ENCODE measurements around the gene TBC1D21.

TBC1D21 gene, protein sequence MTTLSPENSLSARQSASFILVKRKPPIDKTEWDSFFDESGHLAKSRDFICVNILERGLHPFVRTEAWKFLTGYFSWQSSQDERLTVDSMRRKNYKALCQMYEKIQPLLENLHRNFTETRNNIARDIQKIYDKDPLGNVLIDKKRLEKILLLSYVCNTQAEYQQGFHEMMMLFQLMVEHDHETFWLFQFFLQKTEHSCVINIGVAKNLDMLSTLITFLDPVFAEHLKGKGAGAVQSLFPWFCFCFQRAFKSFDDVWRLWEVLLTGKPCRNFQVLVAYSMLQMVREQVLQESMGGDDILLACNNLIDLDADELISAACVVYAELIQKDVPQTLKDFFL

DNA sequence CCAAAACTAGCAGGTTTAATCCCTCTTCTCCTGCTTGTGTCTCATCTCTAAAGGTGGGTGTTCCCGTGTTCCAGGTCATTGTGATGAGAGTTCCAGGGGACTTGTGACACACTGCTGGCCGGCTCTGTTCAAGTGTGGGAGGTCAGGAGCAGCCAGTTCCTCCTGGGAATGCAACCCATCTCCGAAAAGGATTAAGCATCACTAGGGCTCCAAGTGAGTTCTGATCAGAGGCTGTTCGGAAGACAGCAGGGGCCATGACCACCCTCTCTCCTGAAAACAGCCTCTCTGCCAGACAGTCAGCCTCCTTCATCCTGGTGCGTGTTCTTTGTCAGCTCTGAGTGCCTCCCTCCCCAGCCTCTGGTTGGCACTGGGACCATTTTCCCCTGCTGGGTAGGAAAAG is at the start of gene TBC1D21:
TSS of gene TBC1D21 (plus strand) at position 109 of the 400 bp plus-strand sequence. CDS start at position 255, 146 bp downstream.
- no peak for DNase-seq (ENCODE audit: low spot score)

DNA sequence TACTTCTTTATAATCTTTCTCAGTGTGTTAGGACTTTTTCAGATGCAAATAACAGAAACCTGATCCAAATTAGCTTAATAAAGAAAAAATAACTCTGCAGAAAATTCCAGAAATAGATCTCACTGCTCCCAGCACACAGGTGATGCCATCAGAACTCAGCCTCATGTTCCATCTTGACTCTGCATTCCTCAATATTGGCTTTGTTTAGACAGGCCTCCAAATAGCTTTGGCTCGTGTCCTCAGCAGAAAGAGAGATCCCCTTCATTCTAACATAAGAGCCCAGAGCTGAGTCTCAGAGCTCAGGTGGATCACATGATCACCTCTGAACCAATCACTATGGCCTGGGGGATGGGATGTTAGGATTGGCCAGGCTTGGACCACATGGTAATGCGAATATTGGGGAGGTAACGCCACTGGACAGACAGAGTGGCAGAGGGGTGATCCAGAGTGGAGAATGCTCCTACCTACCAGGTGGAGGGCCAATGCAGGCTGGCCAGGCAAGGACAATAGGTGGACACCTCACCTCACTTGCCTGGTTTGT is 46.6 kb upstream of the TBC1D21 start:
- no peak for DNase-seq (ENCODE audit: low spot score)

DNA sequence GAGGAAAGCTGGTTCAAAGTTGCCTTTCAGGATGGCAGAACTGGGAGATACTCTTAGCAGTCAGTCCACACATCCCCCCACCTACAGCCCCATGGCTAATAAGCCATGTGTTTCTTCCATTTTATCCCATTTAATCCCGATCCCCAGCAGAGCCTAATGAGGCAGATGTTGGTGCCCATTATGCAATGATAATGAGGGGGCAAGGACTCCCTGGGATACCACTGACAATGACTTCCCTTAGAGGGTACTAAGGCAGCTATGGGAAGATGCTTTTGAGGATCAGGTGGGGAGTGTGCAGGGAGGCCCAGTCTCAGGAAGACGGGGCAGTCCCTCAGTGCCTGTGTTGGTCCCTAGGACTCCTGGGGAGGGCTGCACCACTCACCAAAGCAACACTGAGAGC is 43.8 kb upstream of the TBC1D21 start:
- DNase-seq (ENCODE audit: low spot score), result no peak

DNA sequence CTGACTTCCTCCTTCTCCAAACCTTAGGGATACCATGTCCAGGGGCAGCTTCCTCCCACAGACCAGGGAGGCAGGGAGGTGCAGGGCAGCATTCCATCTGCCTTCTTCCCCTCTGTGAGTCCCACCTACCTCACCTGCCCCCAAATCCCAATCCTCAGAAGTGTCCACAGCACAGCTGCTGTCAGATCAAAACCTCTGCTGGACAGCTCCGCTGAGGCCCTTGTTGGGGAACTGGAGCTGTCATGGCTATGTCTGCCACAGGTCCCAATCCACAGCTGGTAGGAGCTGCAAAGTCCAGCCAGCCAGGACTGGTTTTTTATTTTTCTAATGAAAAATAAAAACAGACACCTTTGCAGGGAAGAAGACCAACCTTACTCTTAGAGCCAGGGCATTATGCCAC is 40.7 kb upstream of the TBC1D21 start:
- no peak for DNase-seq (ENCODE audit: low spot score)

DNA sequence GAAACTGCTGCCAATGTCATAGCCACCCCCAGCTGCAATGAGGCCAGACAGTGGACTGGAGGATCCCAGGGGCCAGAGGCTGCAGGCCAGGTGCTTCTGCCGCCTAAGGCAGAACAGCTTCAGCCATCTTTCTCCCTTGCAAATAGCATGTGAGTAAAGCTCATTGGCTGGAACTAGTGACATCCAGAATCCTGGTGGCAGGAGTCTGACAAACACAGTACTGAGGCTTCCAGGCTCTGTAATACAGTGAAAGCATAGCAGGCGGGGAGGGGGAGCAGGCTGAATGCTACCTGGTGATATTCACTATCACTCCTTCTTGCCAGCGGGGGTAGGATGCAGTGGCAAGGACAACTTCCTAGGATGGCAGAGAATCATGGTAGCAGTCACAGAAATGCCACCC is 36.5 kb upstream of the TBC1D21 start:
- no peak for DNase-seq (ENCODE audit: low spot score)

DNA sequence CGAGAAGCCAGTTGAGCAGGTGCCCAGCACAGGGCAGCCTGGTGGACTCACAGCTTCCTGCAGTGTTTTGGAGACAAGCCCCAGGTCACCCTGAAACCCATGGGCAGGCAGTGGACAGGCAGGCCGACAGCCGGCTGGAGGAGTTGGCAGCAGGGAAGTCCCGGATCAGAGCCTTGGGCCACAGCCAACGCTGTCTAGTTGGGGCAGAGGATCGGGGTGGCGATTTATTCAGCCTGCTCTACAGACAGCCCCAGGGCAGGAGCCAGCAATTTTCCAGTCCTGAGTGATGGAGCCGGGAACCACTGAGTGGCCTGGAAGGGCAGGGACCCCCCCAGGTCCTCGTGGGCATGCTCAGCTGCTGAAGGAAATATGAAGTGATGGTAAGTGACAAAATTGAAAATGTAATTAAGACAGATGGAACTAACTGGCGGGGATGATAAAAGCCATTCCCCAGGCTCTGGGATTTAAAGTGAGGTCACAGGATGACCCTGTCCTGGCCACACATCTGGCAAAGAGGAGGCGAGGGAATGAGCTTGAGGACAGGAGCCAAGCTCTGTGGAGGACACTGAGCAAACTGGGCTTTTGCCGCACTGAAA is 34.4 kb upstream of the TBC1D21 start:
- no peak for DNase-seq (ENCODE audit: low spot score)

DNA sequence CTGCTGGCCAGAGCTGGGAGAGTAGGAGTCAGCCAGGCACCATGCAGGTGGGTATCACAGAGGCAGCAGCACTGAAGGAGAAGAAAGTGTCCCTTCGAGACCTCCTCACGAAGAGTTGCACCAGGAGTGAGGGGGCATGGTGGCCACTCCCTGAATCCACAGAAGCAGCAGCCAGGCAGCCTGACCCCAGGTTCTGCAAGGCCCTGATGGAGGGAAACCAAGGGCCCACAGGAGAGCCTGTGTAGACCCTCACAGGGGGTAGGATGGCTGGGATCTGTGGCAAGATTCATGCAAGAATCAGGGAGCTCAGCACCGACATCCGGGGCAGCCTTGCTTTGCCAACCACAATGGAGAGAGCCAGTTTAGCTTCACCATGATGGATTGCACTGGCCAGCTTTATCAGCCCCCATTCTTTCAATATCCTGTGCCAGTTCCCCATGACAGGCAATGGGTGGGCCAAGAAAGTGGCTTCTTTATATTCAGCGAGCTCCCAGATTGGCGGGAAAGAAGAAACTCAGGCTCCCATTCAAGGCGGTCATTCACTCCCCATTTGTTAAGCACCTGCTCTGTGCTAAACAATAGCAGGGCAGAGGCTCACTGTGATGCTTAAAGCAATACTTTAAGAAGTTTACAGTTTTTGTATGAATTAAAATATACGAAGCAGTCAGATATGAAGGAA is 33.5 kb upstream of the TBC1D21 start:
- DNase-seq (ENCODE audit: low spot score), result no peak

DNA sequence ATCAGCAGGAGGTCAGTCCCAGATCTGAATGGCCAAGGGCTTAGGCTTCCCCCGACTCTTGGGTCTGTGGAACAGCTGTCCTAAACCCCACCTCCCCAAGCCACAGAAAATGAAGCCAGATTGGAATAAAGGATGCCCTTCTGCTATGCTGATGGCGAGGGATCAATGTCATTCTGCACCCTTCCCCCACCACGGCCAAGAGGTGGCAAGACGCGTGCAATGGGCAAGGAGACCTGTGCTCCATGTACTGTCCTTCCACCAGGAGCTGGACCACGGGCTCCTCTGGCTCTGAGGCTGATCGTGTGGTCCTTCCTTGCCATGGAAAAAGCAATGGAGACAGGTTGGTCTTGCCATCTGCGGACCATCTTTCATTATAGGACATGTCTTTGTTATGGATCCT is 32.6 kb upstream of the TBC1D21 start:
- no peak for DNase-seq (ENCODE audit: low spot score)

DNA sequence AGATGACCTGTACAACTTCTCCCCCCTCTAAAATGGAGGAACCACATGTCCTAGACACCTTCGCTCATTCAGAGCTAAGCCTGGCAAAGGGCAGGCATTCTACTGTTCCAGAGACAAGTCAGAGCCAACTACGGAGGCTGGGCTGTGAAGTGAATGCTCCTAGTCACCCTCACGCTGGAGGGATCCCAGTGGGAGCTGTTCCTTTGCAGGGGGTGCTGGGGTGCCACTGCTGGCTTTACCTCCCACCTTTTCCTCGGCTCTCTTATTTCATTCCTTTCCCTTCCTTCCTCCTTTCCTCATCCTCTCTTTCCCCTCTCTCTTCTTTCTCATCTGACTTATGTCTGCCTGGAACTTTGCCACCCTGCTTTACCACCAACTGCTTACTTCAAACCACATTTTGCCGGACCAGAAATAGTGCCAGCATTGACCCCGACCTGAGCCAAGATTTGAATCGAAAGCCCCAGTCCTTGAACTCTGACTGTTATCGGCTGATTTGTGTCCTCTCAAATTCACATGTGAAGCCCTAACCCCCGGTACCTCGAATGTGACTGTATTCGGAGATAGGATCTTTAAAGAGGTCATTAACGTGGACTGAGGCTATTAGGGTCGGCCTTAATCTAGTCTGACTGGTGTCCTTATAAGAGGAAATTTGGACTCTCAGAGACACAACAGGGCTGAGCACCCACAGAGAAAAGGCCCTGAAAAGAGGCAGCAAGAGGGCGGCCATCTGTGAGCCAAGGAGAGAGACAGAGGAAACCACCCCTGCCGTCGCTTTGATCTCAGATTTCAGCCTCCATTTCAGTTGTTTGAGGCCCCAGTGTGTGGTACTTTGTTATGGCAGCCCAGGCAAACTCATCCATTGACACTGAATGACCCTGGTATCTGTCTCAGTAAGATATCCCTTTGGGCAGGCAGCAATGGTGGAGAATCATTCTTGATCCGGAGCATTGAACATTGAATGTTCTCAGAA is 31.3 kb upstream of the TBC1D21 start:
- no peak for DNase-seq (ENCODE audit: low spot score)

DNA sequence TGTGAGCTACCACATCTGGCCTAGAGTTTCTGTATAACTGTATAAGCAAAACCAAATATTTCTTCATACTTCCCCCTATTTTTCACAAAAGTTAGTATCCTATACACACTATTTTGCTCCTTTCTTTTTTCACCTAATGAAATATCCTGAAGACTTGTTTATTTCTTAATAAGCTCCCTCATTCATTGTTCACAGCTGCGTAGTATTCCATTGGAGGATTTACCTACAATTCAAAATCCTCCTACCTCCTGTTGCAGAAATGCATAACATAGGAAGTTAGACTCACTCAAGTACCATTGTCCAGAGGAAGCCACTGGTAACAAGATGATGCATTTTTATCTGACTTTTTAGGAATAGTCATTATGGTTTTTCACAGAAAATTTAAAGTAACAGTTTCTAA is 29.6 kb upstream of the TBC1D21 start:
- no peak for DNase-seq (ENCODE audit: low spot score)

DNA sequence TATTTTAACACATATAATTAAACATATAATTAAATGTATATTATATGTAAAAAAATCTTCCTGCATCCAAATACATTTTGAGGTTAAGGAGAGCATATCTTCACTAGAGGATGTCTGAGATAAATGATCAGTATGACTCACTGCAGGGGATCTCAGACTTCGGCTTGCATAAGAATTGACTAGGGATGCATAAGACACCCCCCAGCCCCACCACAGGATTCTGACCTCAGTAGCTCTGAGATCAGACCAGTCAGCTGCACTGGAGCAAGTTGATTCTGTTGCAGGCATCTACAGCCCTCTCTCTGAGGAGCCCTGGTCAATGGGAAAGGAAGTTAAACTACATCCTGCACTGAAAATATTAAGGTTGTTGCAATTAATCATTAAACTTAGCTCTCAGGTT is 29.0 kb upstream of the TBC1D21 start:
- no peak for DNase-seq (ENCODE audit: low spot score)

DNA sequence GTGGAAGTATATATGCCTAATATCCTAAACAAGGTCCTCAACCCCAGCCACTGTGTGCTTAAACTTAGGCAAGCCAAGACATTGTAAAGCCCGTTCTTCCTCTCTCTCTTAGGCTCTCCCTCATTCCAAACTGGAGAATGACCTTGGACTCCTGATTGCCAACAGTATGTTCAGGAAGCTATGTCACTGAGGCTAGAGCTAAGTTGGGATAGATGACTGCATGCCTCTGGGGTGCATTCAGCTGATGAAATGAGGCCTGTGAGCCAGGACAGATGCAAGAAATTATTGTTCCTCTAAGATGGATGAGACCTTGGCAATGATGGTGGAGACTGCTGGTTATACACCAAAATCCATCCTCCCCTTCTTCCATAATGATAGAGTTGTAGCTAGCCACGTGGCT is 27.9 kb upstream of the TBC1D21 start:
- DNase-seq (ENCODE audit: low spot score), result no peak

DNA sequence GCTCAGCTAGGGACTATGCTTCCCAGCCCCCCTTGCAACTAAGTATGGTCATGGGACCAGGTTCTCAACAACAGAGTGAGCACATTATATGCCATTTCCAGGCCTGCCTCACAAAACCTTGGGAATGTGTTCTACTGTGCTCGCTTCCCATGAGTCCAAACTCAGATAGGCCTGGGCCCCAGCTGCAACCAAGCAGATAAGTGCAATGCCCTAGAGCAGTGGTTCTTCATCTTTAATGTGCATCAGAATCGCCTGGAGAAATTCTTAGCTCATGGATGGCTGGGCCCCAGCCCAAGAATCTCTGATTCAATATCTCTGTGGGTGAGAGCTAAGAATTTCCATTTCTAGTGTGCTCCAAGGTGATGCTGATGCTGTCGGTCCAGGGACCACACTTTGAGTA is 27.5 kb upstream of the TBC1D21 start:
- DNase-seq (ENCODE audit: low spot score), result no peak

DNA sequence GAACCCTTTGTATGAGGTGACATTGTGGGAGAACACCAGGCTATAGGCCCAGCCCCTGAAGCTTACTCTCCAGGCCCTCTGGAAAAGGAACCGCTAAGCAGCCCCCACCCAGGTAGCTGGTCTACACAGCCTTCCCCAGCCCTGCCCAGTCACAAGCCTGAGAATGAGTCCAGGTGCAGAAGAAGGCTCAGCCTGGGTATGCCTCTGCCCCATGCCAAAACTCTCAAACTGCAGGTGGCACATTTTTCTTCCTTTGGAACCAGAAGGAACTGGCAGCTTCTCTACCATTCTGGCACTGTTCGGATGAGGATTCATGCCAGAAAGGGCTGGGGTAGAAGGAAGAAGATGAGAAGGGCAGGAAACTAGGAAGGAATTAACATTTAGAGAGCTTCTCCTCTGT is 23.7 kb upstream of the TBC1D21 start:
- no peak for DNase-seq (ENCODE audit: low spot score)

DNA sequence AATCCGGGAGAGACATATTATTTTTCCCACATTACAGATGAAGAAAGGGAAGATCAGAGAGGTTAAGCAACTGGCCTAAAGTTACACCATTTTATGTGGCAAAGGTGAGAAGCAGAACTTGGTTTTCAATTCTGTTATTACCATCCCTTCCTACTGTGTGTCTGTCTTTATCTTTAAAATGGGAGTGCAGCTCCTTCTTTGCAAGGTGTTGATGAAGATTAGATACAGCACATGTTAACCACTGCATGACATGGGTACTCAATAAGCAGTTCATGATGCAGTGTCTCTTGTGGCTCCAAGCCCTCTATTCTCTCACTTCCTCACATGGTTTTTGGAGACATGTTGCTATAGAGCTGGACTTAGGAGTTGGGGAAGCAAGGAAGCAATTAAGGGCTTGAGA is 23.1 kb upstream of the TBC1D21 start:
- DNase-seq (ENCODE audit: low spot score), result no peak

DNA sequence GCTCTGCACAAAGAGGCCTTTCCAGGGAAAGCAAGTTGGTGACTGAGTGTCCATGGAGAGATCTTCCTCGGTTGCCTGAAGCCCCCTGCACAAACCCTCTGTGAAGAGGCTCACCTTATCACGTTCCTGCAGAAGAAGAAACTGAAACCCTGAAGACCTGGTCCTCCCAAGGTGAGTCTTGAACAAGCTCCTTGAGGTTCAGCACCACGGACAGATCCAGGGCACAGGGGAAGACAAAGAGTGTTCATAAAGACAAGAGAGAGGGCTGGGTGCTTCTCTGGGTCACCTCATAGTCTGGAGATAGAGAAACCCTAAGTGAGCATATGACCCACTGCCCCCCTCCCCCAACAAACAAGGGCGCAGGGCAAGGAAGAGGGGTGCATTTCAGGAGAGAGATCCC is 21.7 kb upstream of the TBC1D21 start:
- DNase-seq (ENCODE audit: low spot score), result no peak

DNA sequence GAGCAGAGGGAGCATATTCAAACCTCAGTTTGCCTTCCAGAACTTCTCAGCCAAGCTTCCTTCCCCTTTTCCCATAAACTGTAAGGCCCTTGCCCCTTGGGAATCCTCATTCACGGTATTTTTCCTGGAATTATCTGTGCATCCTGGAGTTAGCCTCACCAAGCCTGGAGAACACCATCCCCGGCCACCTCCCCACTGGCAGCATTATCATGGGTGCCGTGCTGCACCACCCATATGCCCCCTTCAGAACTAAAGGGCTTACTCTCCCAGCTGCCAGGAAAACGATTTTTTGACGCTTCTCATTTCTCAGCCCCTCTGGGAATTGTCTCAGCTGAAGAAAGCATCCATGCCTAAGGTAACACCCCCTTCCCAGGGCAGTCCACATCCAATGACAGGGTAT is 20.9 kb upstream of the TBC1D21 start:
- no peak for DNase-seq (ENCODE audit: low spot score)

DNA sequence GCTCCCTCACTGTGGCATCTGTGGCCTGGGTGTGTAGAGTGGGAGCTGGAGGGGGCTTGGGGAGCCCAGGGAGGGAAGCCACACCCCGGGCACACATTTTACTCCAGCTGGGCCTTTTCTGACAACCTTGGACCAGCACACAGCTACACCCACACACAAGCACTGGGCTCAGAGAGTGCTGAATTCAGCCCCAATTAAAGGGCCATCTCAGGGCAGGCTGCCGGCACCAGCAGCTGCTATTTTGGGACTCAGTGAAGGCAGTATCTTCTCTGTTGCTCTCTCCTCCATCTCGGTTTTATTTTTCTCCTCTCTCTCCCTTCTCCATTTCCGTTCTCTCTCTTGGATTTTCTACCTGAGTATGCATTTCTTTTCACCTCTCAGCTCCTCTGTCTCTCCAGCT is 19.1 kb upstream of the TBC1D21 start:
- no peak for DNase-seq (ENCODE audit: low spot score)

DNA sequence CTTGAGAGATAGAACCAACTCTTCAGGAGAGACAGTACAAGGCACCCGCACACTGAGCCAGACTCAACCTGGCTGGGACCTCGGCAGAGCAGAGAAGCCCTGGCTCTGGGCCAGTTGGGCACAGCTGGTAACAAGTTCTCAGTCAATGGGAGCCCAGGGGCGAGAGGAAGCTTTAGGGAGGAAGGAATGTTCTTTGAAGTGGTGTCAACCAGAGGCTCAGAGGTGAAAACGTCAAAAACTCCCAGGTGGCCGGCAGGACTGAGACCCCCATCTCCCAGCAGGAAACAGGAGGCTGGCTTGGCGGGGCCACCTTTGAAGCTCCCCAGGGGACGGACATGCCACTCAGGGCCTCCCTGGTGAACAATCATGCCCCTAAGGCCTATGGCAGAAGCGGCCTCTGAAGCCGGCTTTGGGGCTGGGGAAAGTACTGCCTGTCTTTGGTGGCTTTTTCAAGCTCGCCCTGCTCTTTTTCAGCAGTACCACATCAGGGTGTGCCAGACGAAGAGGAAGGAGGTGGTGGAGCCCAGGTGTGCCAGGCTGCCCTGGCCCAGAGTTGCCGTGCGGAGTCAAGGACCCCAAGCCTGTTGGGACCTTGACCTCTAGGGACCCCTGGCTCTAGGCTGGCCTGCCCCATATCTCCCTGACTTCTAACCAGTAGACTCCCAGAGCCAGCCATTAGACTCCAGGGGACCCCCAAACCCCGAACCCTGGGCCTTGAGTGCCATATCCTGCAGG is 16.7 kb upstream of the TBC1D21 start:
- no peak for DNase-seq (ENCODE audit: low spot score)

DNA sequence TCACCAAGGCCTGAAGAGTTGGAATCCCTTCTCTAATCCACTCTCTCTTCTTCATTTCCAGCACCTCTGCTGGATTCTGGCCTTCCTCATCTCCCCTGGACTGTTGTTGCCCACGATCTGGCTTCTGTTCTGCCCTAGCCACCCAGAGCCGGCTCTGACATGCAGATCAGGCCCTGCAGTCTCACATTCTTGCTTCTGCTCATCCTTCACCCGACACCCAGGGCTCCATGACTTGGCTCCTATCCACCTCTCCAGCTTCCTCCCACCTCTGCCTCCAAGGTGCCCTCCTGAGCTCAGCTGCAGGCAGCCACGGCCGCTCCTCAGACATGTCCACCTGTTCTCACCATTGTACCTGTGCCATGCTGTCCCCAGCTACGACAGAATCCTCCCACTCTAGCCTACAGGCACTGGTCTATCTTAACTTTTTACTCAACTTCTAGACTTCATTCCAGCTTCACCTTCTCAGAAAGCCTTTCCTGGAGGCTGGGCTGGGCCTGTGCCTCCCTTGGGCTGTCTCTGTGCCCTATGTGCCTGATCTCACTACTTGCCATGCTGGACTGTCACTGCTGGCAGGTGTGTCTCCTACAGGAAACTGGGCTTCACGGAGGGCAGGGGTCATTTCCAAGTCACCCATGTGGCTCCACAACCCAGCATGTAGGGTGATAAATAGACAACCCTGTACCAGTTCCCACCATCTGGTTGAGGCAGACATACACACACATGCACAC is 16.0 kb upstream of the TBC1D21 start:
- DNase-seq (ENCODE audit: low spot score), result no peak

DNA sequence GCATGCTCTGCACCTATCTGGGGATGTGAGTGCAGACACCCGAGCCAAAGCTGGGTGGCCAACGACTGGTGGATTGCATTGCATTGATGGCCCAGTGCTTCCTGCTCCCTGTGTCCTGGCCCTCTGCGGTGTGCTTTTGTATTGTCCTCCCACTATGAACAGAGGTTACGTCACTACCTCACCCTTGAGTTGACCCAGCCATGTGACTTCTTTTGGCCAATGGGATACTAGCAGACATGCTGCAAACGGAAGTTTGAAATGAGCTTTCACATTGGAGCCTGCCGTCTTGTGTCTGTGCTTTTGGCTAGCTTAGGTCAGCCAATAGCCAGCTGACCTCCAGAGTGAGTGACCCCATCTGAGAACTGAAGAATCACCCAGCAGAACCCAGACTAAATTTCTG is 15.3 kb upstream of the TBC1D21 start:
- DNase-seq (ENCODE audit: low spot score), result no peak

Data from hematopoietic multipotent progenitor cell treated with erythropoietin and hydrocortisone succinate and interleukin-3 and kit ligand, for 17 days (in vitro differentiated cells).